Stimulated activated CD8-positive, alpha-beta memory T cell treated with anti-CD3 and anti-CD28 coated beads, Interleukin-15, amount 100 ng/mL, for 1 hour (primary cell): ENCODE data around the gene HGFAC.
"Not testable (repeated sequence)": the region's sequence is repeated elsewhere in the genome, so short reads cannot be mapped to it uniquely, and the experiment has no call there.

Experiments used
- DNase-seq: peaks from one replicate; pipeline ENCODE4 v3.0.0-alpha.2; 2020; ENCODE audit warnings: low read depth

The HGFAC gene

GRCh38 chr4:3442959-3443749 lies 1.4 kb downstream of the HGFAC start:
- DNase-seq = peak; percentile 21

GRCh38 chr4:3443750-3444309 lies 2.1 kb downstream of the HGFAC start:
- DNase-seq = no peak

DNA sequence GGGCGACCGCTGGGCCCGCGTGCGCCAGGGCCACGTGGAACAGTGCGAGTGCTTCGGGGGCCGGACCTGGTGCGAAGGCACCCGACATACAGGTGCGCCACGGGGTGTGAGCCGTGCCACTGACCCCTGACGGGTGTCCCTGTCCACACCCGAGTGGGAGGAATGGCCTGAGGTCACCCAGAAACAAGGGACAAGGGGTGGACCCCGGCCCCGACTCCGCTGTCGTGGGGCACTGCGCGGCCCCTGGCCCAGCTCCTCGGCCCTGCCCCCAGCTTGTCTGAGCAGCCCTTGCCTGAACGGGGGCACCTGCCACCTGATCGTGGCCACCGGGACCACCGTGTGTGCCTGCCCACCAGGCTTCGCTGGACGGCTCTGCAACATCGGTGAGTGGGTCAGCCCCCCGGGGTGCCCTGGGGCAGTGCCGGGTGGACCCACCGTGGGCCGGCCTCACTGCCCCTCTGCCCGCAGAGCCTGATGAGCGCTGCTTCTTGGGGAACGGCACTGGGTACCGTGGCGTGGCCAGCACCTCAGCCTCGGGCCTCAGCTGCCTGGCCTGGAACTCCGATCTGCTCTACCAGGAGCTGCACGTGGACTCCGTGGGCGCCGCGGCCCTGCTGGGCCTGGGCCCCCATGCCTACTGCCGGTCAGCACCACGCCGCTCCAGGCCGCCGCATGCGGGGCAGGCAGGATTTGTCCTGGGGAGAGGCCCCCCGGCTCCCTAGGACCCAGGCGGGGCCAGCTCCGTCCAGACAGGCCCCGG lies 2.8 kb downstream of the HGFAC start:
- DNase-seq = no peak

DNA sequence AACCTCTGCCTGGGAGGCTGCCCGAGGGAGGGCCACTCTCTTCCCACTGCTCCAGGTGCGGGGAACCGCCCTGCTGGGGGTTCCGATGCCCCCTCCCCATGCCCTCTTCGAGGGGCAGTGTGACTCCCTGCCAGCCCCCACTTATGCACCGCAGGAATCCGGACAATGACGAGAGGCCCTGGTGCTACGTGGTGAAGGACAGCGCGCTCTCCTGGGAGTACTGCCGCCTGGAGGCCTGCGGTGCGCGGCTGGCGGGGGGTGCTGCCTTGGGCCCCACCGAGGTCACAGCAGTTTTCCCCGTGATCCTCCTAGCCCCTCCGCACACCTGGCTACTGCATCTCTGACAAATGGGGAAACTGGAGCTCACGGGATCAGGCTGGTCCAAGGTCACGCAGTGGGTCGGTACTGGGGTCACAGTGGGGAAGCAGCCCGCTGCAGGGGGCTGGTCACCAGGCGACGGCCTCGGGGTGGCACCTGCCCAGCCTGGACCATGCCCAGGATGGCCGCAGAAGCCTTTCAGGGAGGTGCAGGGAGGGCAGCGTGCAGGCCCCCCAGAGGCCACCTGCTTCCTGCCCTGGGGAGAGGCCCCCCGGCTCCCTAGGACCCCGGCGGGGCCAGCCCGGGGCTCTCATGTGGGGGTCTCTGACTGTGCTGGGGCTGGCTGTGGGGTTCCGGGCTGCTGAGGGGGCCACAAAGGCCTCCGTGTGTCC lies 3.5 kb downstream of the HGFAC start:
- DNase-seq = no peak

DNA sequence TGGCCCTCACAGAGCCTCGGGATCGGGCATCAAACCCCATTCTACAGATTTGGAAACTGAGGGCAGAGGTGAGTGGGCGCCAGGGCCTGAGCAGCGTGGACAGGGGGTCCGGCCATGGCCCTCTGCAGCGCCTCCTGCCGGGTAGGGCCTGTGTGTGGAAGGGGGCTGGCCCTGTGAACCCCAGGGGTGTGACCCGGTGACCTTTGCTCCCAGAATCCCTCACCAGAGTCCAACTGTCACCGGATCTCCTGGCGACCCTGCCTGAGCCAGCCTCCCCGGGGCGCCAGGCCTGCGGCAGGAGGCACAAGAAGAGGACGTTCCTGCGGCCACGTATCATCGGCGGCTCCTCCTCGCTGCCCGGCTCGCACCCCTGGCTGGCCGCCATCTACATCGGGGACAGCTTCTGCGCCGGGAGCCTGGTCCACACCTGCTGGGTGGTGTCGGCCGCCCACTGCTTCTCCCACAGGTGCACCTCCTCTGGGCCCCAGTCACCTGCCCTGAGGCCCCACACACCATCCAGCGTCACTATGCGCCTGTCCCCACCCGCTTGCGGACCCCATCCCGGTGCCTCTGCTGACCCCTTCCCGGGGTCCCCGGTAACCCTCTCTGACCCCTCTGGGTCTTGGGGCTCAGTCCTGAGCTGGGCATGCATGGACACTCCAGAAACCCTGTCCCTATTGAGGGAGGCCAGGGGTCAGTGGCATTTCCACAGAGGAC lies 4.2 kb downstream of the HGFAC start:
- no peak for DNase-seq

GRCh38 chr4:3446631-3447320 lies 5.0 kb downstream of the HGFAC start:
- DNase-seq = no peak

DNA sequence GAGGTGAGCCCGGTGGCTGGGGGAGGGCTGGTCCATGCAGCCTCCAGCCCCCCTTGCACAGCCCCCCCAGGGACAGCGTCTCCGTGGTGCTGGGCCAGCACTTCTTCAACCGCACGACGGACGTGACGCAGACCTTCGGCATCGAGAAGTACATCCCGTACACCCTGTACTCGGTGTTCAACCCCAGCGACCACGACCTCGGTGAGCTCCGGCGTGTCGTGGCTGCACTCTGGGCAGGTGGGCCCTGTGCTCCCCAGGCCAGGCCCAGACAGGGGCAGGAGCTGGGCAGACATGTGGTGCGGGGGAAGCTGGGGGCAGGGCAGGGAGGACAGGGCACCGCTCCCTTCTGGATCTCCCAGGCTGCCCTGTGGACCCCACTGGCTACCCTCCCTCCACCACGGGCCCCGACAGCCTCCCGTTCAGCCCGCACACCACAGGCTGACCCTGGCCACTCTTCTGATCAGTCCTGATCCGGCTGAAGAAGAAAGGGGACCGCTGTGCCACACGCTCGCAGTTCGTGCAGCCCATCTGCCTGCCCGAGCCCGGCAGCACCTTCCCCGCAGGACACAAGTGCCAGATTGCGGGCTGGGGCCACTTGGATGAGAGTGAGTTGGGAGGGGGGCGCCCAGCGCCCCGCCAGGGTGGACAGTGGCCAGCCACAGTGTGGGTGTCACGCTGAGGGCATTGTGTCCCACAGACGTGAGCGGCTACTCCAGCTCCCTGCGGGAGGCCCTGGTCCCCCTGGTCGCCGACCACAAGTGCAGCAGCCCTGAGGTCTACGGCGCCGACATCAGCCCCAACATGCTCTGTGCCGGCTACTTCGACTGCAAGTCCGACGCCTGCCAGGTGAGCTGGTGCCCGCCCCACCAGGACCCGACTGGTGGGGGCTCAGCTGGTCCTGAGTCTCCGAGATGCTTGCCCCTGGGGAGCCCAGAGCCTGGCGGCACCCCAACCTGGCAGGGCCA lies 5.9 kb downstream of the HGFAC start:
- DNase-seq = no peak

- no peak for DNase-seq
Measured at GRCh38 chr4:3449047-3449573, 7.3 kb downstream of the HGFAC start.

- DNase-seq = no peak
Measured at GRCh38 chr4:3449574-3450534, 8.1 kb downstream of the HGFAC start.

DNA sequence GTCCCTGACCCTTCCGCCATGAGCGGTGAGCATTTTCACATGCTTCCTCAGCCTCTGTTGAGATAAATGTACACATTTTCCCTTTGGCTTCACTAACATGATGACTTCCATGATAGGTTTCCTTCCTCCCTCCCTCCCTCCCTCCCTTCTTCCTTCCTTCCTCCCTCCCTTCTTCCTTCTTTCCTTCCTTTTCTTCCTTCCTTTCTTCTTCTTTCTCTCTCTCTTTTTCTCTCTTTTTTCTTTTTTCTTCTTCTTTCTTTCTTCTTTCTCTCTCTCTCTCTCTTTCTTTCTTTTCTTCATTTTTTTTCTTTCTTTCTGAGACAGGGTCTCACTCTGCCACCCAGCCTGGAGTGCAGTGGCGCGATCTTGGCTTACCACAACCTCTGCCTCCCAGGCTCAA lies 8.9 kb downstream of the HGFAC start:
- no peak for DNase-seq

GRCh38 chr4:3451956-3452355 lies 10.2 kb downstream of the HGFAC start:
- DNase-seq = no peak

DNA sequence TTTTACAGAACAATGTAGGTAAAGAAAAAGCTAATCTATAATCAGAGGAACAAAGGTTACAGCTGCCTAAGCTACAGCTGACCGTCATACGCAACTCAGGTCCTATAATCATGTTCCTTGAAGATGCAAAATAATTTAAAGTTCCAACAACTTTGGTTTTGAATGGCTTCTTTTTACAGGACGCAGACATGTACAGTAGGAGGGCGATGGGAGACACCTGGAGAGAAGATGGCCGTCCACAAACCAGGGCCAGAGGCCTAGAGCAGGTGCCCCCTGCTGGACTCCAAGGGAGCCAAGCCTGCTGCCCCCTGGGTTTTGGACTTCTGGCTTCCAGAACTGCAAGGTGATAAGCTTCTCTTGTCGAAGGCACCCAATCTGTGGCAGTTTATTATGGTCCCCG lies 10.6 kb downstream of the HGFAC start:
- no peak for DNase-seq

- not testable (repeated sequence) for DNase-seq
Measured at GRCh38 chr4:3455596-3455995, 13.8 kb downstream of the HGFAC start.

- DNase-seq = no peak
Measured at GRCh38 chr4:3458371-3458770, 16.6 kb downstream of the HGFAC start.

DNA sequence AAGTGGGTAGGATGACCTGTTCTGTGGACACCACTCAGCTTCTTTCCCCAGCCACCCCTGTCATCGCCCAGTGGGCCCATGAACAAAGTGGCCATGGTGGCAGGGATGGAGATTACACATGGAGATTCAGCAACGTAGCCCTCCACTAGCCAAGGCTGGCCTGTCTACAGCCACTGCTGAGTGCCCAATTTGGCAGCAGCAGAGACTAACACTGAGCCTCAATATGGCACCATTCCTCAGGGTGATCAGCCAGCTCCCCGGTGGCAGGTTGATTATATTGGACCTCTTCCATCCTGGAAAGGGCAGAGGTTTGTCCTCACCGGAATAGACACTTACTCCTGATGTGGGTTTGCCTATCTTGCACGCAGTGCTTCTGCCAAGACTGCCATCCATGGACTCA lies 17.4 kb downstream of the HGFAC start:
- DNase-seq = not testable (repeated sequence)

GRCh38 chr4:3460926-3461325 lies 19.2 kb downstream of the HGFAC start:
- DNase-seq = no peak

DNA sequence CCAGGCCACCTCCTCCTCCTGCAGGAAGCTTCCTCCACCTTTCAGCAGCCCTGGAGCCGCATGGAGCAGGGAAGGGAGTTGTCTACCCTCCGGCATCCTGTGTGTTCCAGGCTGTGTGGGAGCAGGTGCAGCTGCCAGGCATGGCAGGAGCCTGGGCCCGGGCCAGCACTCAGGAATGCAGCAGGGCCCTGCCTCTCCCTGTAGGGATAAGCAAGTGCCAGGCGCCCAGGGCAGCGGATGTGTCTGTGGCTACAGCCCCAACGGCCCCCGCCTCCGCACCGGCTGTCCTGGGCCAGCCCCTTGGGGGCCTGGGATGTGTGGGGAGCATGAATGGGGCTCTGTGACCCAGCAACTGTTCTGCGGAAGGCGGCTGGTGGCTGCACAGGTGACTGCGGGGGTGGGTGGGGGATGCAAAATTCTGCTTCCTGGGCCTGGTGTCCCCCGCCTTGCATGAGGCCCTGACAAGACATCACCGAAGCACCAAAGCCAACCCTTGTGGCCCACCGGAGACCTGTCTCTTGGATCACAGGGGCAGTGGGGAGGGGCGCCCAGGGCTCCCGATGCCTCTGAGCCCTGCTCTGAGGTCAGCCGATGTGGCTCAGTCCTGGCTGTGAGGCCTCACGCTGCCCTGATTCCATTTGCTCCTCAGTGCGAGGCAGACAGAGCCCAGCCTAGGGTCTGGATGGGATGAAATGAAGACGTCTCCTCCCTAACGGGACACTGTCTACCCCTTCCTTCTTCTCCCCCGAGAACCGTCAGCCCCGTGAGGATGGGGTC lies 19.9 kb downstream of the HGFAC start:
- no peak for DNase-seq

DNA sequence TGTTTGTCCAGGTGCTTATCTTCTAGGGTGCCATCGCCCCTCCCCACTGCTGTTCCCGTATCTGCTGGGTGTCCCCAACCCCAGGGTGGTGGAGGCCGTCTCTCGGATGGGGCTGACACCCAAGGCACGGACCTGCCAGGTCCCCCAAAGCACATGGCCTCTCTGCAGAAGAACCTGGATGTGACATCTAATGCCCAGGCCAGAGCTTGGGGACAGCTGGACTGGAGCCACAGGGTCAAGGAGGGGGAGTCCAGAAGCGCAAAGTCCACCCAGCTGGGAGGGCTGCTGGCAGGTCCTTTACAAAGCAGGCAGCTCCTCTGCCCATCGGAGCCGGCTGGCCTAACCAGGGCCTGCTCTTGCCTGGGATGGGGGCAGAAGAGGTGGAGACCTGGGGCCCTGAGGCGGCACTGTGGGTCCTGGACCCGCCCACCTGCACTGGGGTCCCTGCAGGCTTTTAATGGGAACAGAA lies 20.6 kb downstream of the HGFAC start:
- DNase-seq = no peak
